ENCODE data around the gene SCO2.

The SCO2 gene

GRCh38 chr22:50548040-50548920 lies 22.9 kb upstream of the SCO2 start:
- no peak overlapping the region for H3K27ac ChIP-seq
- TF ChIP-seq CTCF (conservative IDR thresholded peaks at IDR 0.05): no peak

GRCh38 chr22:50547263-50547985 lies 22.0 kb upstream of the SCO2 start:
- H3K27ac ChIP-seq: no peak overlapping the region
- TF ChIP-seq CTCF (conservative IDR thresholded peaks at IDR 0.05): no peak

DNA sequence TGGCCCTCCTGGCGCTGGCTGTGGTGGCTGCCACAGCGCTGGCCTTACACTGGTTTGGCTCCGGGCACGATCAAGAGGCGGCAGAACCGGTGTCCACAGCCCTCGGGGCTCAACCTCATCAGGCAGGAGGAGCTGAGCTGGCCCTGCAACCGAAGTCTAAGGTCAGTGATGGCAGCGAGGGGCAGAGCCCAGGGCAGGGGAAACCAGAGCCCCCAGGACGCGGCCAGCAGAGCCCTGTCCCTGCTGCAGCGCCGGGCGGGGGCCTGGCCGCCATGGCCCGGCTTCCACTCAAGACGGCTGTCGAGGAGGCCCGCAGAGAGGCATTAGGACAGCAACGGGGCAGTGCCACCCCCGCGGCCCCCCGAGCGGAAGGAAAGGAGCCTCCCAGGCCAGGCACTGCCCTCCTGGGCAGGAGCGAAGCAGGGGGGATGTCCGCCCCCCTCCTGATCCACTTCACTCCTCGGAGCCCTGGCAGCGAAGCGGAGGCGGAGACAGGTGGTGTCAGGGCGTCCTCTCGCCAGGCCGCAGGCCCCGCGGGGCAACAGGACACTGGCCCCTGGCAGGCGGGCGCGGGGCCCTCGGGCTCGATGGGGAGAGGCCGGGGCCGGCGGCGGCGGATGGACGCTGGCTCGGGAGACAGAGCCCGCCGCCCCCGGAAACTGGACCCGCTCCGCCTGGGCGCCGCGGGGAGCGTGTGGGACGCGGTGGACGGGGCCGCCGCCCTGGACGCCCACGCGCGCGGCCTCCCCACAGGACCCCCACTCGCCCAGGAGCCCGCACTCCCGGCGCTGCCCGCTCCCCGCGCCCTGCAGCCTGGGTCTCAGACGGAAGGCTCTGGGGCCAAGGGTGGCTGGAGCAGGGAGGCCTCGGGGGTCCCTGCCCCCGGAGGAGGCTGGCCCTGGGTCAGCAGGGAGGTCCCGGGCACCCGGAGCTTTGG lies 21.2 kb upstream of the SCO2 start:
- no peak for TF ChIP-seq CTCF (conservative IDR thresholded peaks at IDR 0.05)
- H3K27ac ChIP-seq: no peak overlapping the region

DNA sequence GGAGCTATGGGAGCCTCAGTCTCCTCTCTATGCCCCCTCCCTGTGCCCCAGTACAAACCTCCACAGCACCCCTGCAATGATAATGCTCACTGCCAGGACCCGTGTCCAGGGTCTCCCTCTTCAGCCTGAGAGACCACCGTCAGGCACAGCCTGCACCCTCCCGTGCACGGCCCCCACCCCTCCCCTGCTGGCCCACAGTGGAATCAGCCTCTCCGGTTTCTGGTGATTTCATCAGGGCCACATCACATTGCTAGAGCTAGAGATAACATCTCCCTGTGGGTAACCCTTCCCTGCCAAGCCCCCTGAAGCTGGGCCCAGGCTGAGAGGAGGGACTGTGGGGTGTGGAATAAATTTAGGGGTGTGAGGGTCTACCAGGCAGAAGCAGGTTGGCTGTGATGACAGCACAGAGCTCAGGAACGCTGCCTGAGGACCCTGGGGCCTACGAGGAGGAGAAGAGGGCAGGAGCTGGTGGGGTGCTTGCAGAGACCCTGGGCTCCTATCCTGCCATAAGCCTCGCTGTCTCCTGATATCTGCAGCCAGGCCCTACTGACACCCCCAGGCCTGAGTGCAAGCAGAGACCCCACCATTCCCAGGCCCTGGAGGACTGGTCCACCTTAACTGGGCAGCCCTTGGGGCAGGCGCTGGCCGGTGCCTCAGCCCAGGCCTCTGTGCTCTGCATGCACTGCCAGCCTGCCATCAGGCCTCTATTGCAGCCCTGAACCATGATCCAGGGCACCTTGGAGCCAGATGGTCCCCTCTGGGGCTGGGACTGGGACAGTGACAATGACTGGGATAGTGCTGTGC lies 20.3 kb upstream of the SCO2 start, which contains the start of gene KLHDC7B:
Gene KLHDC7B, plus strand, starts transcription at position 378 of the 804 bp plus-strand sequence. Its CDS starts 345 bp downstream, at position 723.
- H3K27ac ChIP-seq: no peak within 1 kb of the TSS
- TF ChIP-seq CTCF (conservative IDR thresholded peaks at IDR 0.05): no peak

DNA sequence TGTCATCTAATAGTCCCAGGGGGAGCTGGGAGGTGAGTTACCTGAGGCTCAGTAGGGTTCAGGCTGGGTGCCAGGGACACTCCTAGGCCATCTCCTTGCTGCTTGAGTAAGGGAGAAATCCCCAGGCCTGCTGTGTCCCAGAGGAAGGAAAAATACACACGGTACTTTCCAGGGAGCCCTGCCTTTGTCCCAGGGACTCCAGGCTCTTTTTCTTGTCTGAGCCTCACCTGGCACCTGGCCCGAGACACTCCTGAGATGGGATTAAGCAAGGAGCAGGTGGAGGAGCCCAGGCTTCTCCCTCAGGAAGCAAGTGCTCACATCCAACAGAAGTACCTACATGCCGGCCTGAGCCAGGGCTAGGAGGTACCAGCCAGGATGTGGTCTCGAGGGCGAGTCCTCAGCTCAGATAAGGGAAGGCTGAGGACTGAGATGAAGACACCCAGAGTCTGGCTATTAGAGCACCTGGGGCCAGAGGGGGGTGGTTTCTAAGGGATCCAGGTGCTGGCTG lies 19.4 kb upstream of the SCO2 start:
- no peak overlapping the region for H3K27ac ChIP-seq
- TF ChIP-seq CTCF (conservative IDR thresholded peaks at IDR 0.05): no peak

GRCh38 chr22:50544078-50544745 lies 18.8 kb upstream of the SCO2 start:
- H3K27ac ChIP-seq: no peak overlapping the region
- TF ChIP-seq CTCF (conservative IDR thresholded peaks at IDR 0.05): no peak
